Measurements from ENCODE around the gene RPL31.
"Not testable (repeated sequence)": the region's sequence is repeated elsewhere in the genome, so short reads cannot be mapped to it uniquely, and the experiment has no call there.

Gene RPL31

DNA sequence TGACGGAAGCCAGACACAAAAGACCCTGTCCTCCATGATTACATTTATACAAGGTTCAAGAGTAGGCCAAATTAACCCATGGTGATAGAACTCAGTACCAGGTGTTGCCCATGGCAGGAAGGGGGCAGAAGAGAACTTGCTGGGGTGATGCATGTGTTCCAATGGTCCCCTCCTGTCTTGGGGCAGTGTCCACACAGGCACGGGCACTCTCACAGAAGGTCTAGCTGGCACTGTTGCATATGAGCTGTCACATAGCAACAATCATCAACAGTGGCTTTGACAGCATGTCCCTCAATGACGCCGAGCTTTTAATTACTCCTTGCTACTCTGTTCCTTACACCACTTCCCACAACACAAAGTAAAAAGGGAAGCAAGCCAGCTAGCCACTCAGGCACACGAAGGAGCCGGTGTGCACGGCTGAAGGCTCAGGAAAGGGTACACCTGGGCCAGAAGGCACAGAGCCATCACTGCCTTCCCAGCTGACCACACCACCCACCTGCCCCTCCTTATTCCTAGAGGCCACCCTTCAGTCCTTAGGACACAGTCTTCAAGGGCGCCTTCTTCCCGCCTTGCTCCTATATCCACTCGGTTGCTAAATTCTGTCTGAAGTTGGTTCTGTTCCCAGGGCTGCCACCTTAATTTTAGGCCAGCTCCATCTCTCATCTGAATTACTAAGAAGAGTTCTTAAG lies 28.9 kb downstream of the RPL31 start:
- DNase-seq = no peak

DNA sequence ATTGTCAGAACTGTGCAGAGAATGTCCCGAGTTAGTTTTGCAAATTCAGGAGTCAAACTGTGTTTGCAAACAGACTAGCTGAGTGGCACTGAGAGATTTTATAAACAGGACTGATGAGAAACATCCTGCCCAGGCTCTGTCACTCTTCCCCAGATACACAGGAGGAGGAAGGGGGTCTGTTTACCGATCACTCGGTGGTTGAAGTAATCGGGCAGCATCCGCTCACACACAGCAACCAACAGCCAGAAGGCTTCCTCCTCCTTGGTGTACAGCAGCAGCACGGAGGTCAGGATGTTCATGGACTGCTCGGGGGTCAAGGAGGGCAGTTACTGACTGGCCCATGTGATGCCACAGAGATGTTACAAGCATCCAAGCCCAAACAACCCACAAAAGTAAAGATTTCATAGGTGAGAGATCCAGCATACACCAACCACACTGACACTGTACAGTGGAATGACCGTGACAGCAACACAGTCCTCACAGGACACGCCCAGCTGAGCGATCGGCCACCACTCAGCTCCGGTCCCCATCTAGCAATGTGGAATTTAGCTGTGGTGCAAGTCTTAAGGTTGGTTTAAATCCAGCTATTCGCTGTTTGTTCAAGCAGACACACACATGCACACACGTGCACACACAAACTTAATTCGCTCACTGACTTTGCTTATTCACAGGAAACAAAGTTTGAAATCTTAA lies 30.1 kb downstream of the RPL31 start:
- DNase-seq = no peak

DNA sequence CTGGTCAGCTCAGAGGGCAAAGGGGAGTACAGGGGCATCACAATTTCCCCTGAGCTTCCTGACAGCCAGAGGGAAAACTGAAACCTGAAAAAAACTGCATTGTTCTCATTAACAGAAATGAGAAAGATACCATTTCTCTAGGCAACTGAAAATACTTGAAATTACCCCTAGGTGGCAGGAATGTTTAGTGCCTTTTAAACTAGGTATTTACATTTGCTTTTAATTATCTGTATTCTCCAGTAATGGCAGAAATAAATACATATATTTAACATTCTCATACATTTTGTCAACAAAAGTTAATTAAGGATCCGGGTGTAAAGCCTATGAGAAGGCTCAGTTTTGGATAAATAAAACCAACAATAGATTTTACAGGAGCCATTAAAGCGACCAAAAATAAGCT lies 34.5 kb downstream of the RPL31 start:
- DNase-seq = no peak

DNA sequence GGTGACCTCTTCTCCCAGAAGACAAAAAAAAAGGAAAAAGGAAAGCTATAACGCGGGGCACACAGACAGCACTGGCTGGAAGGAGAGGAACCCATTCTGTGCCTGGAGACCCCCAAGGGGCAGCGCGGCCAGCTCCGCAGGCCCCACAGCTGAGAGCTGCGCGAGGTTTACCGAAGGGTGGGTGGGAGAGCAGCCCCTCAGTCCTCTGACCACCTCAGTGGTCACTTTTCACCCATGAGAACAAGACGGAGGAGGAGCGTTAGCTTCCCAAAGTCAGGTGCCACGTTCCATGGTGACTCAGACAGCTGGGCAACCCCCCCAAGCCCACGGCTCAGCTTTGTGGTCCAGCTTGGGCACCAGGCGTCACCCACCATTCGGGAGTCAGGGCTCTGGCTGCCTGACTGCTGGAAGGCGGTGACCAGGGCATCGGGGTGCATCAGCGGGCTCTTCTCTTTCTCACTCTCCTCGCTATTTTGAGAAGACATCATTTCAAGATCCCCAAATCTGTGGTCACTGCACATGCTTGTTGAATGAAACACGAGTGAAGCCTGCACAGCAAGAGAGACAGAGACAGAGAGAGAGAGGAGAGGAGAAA lies 35.2 kb downstream of the RPL31 start:
- no peak for DNase-seq

DNA sequence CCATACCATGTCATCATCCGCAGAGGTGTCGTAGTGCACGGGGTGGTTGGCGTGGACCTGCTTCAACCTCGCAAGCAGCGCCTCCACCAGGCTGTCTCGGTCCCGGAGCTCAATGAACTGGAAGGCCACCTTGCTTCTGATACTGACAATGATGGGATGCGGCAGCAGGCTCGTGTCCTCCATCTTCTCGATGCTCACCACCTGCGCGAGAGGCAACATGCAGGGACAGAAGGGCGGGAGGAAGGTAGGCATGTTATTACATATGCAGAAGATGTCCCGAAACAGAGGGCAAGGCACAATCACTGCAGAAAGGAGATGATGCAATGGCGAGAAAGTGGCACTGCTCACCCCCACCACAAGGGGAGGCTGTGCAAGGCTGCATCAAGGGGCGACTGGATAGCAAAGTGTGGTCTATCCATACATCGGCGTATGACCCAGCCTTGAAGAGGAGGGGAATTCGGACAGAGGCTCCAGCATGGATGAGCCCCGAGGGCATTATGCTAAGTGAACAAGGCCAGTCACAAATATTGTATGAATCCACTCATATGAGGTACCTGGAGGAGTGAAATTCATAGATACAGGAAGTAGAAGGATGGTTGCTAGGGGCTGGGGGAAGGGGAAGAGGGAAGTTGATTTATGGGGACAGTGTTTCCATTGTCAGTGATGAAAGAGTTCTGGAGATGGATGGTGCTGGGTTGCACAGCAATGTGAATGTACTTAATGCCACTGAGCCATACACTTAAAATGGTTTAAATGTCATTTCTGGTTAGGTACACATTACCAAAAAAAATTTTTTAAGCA lies 36.6 kb downstream of the RPL31 start:
- DNase-seq = no peak

DNA sequence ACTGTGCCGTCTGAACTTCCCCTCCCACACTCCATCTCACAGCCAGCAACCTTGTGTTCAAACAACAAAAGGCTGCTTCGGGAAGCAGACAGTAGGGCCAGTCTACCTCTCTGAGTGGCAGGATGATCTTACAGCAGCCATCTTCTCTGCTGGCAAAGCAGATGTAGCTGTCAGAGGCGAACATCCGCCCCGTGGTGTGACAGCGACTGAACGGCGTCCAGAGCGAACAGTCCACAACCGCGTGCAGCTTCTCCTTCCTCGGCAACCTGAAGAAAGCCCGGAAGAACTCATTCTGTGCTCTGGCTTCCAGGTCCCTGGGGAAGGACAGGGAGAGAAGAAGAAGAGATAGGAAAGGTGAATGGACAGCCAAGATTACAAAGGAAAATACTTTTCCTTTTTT lies 38.0 kb downstream of the RPL31 start:
- no peak for DNase-seq

DNA sequence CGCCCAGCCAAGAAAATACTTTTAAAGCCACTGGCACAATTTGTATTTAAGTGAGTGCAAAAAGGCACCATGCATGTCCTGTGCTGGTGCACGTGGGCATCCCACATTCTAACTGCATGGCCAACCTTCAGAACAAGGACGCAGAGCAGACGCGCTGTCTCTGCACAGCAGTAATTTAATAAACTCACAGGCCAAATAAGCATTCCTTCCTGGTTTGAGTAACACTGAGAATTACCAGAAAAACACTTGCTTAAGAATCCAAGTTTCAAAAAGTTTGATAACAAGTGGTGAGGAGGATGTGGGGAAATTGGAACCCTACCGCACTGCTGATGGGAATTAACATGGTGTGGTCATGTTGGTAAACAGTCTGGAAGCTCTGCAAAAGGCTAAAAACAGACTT lies 38.7 kb downstream of the RPL31 start:
- no peak for DNase-seq

DNA sequence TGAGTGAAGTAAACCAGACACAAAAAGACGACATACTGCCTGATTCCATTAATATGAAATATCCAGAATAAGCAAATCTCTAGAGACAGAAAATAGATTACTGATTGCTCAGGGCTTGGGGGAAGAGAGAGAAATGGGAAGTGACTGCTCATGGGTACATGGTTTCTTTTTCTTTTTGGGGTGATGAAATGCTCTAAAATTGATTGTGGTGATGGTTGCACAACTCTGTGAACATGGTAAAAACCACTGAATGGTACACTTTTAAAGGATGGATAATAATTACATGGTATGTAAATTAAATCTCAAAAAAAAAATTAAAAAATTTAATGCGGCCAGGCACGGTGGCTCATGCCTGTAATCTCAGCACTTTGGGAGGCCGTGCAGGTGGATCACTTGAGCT lies 39.3 kb downstream of the RPL31 start:
- DNase-seq = no peak

DNA sequence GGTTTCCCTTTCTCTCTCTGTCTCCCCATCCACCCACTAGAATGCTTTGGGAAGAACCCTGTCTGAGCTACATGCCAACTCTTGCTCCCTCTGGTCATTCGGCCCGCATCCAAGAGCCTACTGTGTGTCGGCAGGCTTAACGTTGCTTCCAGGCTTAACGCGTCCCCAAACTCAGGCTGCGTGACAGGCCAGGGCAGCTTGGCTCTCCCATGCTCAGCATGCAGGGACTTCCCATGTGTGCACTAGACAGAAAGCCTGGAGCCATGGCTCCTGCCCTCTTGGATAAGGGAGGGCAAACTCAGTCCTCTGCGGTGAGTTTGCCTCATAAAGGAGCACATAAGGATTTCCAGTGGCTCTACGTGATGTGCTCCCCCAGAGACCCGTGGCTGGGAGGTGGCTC lies 43.2 kb downstream of the RPL31 start:
- DNase-seq = no peak

DNA sequence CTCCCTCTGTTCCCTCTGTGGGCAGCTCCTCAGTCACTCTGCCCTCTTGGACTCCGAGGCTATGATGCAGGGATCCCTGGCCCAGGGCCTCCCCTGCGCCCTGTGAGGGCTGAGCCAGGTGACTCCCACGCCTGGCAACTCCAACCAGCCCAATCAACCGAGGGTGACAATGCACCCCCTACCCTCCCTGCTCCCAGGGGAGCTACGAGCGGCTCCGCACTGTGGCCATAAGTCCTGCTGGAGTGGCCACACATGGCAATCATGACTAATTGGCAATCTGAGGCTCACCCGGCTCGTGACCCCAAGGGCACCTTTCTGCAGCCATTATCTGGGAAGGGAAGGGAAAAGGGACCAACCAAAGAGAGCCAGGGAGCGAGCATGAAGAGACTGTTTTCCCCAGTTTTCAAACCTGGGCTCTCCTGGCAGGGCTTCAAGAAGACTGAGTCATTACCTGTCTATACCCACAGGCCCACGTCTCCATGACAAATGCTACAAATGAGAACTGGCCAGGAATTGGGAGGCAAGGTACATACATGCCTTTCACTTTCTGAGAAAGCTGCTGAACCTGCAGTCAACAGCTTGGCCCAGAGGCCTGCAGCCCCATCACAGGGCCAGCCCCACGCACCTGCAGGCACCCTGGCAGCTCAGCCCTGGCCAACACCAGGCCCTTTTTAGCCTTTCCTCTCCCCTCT lies 45.1 kb downstream of the RPL31 start:
- no peak for DNase-seq

DNA sequence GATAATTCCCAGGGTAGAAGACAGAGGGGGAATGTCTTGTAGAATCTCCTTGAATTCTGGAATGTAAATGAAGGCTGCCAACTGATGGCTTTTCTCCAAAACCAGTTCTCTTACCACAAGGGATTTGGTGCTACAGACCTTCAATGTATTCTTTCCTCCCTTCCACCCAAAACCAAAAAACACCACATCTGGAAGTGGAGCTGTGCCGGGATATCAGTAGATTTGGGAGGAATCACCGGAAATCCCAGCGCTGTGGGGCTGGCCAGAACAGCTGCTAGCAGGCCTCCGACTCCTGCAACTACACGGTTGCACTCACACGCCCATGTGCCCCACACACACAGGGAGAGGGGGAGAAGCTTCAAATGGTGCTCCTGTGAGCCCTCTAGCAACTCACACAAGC lies 45.7 kb downstream of the RPL31 start:
- no peak for DNase-seq

DNA sequence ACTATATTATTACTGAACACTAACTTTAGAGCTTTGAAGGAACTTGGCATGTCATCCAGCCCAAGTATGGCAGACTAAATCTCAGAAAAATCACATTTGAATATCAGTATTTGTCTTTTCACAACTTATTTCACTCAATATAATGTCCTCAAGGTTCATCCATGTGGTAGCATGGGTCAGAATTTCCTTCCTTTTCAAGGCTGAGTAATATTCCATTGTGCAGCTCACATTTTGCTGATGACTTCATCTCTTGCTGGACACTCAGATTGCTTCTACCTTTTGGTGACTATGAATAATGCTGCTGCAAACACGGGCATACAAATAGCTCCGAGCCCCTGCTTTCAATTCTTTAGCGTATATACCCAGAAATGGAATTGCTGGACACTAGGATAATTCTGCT lies 46.7 kb downstream of the RPL31 start:
- DNase-seq = no peak

DNA sequence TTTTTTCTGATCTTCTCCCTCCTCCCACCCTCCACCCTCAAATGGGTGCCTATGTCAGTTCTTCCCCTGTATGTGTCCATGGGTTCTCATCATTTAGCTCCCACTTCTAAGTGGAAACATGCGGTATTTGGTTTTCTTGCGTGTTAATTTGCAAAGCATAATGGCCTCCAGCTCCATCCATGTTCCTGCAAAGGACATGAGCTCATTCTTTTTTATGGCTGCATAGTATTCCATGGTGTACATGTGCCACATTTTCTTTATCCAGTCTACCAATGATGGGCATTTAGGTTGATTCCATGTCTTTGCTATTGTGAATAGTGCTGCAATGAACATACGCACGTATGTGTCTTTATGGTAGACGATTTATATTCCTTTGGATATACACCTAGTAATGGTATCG lies 48.8 kb downstream of the RPL31 start:
- DNase-seq = not testable (repeated sequence)

DNA sequence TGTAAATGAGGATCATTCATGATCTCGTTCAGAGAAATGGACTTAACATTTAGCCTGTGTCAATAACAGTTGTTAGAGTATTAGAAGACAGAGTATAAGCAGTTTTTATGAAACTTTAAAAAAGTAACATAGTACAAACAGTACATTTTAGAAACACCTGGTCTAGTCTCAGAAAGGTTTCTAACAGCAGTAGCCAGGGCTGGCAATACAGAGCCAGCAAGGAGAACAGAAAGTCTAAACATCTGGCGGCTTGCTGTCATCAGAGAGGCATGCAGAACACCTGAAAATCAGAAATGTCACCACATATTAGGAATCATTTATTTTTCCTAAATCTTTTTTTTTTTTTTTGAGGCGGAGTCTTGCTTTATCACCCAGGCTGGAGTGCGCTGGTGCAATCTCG lies 50.1 kb downstream of the RPL31 start:
- DNase-seq = no peak

DNA sequence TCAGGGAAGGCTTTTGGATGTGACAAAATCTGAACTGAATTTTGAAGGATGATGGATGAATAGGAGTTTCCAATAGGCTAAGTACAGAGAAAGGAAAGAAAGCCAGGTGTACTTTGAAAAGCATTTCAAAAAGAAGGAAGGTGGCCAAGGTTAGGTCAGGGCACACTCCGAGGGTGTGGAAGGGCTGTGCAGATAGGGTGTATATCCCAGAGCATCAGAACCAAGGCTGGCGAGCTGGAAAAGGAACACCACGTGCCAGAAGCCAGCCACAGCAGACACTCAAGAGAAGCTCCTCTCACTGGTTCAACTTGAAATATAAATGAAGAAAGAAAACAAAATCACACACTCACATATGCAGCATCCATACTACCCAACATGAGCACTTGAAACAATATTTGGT lies 51.0 kb downstream of the RPL31 start:
- DNase-seq = no peak
